ENCODE measurements around the gene CD79A.

Gene CD79A

GRCh38 chr19:41861846-41862245, 15.2 kb upstream of the CD79A start:
- no peak for TF ChIP-seq CTCF (IDR thresholded peaks at IDR 0.05; ENCODE audit: low read depth, low read length, missing control alignments)
- no peak for DNase-seq (ENCODE audit: extremely low read depth, low read depth)
- H3K4me3 ChIP-seq (replicated peaks; ENCODE audit: low read depth, low read length): peak overlapping the region; percentile 100

GRCh38 chr19:41862445-41862986, 14.6 kb upstream of the CD79A start:
- peak overlapping the region; percentile 100 for H3K4me3 ChIP-seq (replicated peaks; ENCODE audit: low read depth, low read length)
- DNase-seq (ENCODE audit: extremely low read depth, low read depth): no peak
- TF ChIP-seq CTCF (IDR thresholded peaks at IDR 0.05; ENCODE audit: low read depth, low read length, missing control alignments): no peak

GRCh38 chr19:41863209-41863931, 13.7 kb upstream of the CD79A start:
- no peak for TF ChIP-seq CTCF (IDR thresholded peaks at IDR 0.05; ENCODE audit: low read depth, low read length, missing control alignments)
- no peak for DNase-seq (ENCODE audit: extremely low read depth, low read depth)
- peak overlapping the region; percentile 100 for H3K4me3 ChIP-seq (replicated peaks; ENCODE audit: low read depth, low read length)

GRCh38 chr19:41864374-41864773, 12.7 kb upstream of the CD79A start:
- no peak for DNase-seq (ENCODE audit: extremely low read depth, low read depth)
- peak overlapping the region; percentile 100 for H3K4me3 ChIP-seq (replicated peaks; ENCODE audit: low read depth, low read length)
- TF ChIP-seq CTCF (IDR thresholded peaks at IDR 0.05; ENCODE audit: low read depth, low read length, missing control alignments): no peak

DNA sequence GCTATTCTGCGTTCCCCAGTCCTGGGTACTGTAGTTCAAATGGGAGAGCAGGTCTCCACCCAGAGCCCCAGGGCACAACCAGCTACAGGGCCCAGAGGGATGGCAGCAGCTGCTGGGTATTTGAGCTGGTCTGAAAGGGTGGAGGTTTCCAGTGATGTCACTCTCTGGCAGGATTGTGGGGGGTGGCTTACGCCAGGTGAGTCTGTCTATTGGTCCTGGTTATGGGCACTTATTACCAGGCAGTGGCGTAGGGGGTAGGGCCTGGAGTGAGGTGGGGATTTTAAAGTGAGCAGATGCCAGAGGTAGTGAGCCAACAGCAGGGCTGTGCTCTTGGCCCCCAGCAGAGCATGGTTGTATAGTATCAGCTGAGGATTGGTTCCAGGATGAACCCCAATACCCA, 10.8 kb upstream of the CD79A start:
- TF ChIP-seq CTCF (IDR thresholded peaks at IDR 0.05; ENCODE audit: low read depth, low read length, missing control alignments): no peak
- H3K4me3 ChIP-seq (replicated peaks; ENCODE audit: low read depth, low read length): no peak overlapping the region
- DNase-seq (ENCODE audit: extremely low read depth, low read depth): no peak

- no peak for DNase-seq (ENCODE audit: extremely low read depth, low read depth)
- H3K4me3 ChIP-seq (replicated peaks; ENCODE audit: low read depth, low read length): no peak overlapping the region
- no peak for TF ChIP-seq CTCF (IDR thresholded peaks at IDR 0.05; ENCODE audit: low read depth, low read length, missing control alignments)
Measured at GRCh38 chr19:41868120-41868988, 8.7 kb upstream of the CD79A start.

All from HFF-Myc (cell line).